Measurements from ENCODE around the gene FXYD6. TPM values are rescaled to one million over a fixed set of nuclear protein-coding genes. Genes with fewer than 3 reads are reported as not detected.
A peak's percentile ranks its signal among the peaks of the same experiment; 100 is the strongest.

Gene FXYD6
- total RNA-seq, 3 donors from 2014 or later, result 10.2 to 246 (median 15.9) TPM

- Histone ChIP-seq H3K4me3 (no peak overlapping the region), H3K9me3 (no peaks in the 10 kb centered on the region), H3K4me1 (ENCODE audit: low read depth) (peaks cover 2% of the 10 kb centered on the region), H3K36me3 (ENCODE audit: low read depth) (no peaks in the 10 kb centered on the region)
- DNase-seq (no peak), ATAC-seq (no peak)
- no peak for TF ChIP-seq CTCF (IDR thresholded peaks at IDR 0.05)
- intact Hi-C loops (cut with DNase I, micrococcal nuclease), result no loop called here
Observed at GRCh38 chr11:117871160-117871559, 5.3 kb downstream of the FXYD6 start.

- Histone ChIP-seq H3K4me1 (ENCODE audit: low read depth) (no peaks in the 10 kb centered on the region), H3K4me3 (no peak overlapping the region), H3K36me3 (ENCODE audit: low read depth) (no peaks in the 10 kb centered on the region), H3K9me3 (no peaks in the 10 kb centered on the region)
- no peak for TF ChIP-seq CTCF (IDR thresholded peaks at IDR 0.05)
- ATAC-seq, result peak; percentile 44
- DNase-seq, result no peak
- intact Hi-C loops (cut with DNase I, micrococcal nuclease), result no loop called here
Observed at GRCh38 chr11:117870103-117870952, 6.1 kb downstream of the FXYD6 start.

GRCh38 chr11:117869604-117870003, 6.9 kb downstream of the FXYD6 start:
- H3K36me3 ChIP-seq (ENCODE audit: low read depth), result no peaks in the 10 kb centered on the region
- no peak for TF ChIP-seq CTCF (IDR thresholded peaks at IDR 0.05)
- H3K4me1 ChIP-seq (ENCODE audit: low read depth), result no peaks in the 10 kb centered on the region
- H3K4me3 ChIP-seq, result no peak overlapping the region
- ATAC-seq (peak; percentile 9), DNase-seq (no peak)
- no peaks in the 10 kb centered on the region for H3K9me3 ChIP-seq
- intact Hi-C loops (cut with DNase I, micrococcal nuclease), result no loop called here

GRCh38 chr11:117868815-117869561, 7.5 kb downstream of the FXYD6 start:
- TF ChIP-seq CTCF (IDR thresholded peaks at IDR 0.05), result no peak
- Histone ChIP-seq H3K9me3 (no peaks in the 10 kb centered on the region), H3K4me3 (no peak overlapping the region), H3K36me3 (ENCODE audit: low read depth) (no peaks in the 10 kb centered on the region), H3K4me1 (ENCODE audit: low read depth) (no peaks in the 10 kb centered on the region)
- intact Hi-C loops (cut with DNase I, micrococcal nuclease), result no loop called here
- no peak for DNase-seq
- ATAC-seq, result no peak

GRCh38 chr11:117868088-117868487, 8.4 kb downstream of the FXYD6 start:
- no peaks in the 10 kb centered on the region for H3K4me1 ChIP-seq (ENCODE audit: low read depth)
- DNase-seq, result no peak
- no peaks in the 10 kb centered on the region for H3K9me3 ChIP-seq
- no peaks in the 10 kb centered on the region for H3K36me3 ChIP-seq (ENCODE audit: low read depth)
- TF ChIP-seq CTCF (IDR thresholded peaks at IDR 0.05), result no peak
- no peak for ATAC-seq
- H3K4me3 ChIP-seq, result no peak overlapping the region
- intact Hi-C loops (cut with DNase I, micrococcal nuclease), result no loop called here

Data from mucosa of descending colon (tissue), 3 donors.